Testis (tissue), 3 donors: ENCODE results near the gene LHFPL3. TPM values are rescaled to one million over a fixed set of nuclear protein-coding genes. Genes with fewer than 3 reads are reported as not detected.

Experiments used
- DNase-seq: peaks from one replicate; pipeline ENCODE4 v3.0.0-alpha.2; 2019
- H3K27ac ChIP-seq, 2 donors: fragments of 200-600 bp; sonication (generic); one replicate each; pipeline ENCODE4 v1.5.1; 2019
- H3K27me3 ChIP-seq: fragments of 200-600 bp; sonication (generic); one replicate; pipeline ENCODE4 v1.5.1; 2019
- H3K36me3 ChIP-seq: fragments of 200-600 bp; sonication (generic); one replicate; pipeline ENCODE4 v1.5.1; 2017; ENCODE audit warnings: low read depth; ENCODE audit errors: missing control alignments
- H3K4me1 ChIP-seq: fragments of 200-600 bp; sonication (generic); one replicate; pipeline ENCODE4 v1.5.1; 2019
- H3K4me3 ChIP-seq, 2 donors: fragments of 200-600 bp; sonication (generic); one replicate each; pipeline ENCODE4 v1.5.1; 2017 to 2019
- H3K9me3 ChIP-seq: fragments of 200-600 bp; sonication (generic); one replicate; pipeline ENCODE4 v1.5.1; 2017
- CTCF ChIP-seq, 3 experiments: fragments of 450-650 bp in 2 of 3; fragments of 200-600 bp in 1 of 3; sonication (generic) in 1 of 3; IDR thresholded peaks; one replicate each; pipeline ENCODE4 v1.5.1; 2016 to 2019; ENCODE audit warnings: antibody characterized with exemption in 3 of 3, mild to moderate bottlenecking in 2 of 3, moderate library complexity in 1 of 3
- POLR2A ChIP-seq: fragments of 450-650 bp; IDR thresholded peaks from one replicate; pipeline ENCODE4 v1.6.1; 2017; ENCODE audit warnings: antibody characterized with exemption, mild to moderate bottlenecking, moderate library complexity
- WGBS, 2 donors: methylation state at CpG; one replicate each; pipeline ENCODE4 v1.1.5; 2018; 5-methylcytosine and 5-hydroxymethylcytosine counted together
- intact Hi-C: fragments of 100-400 bp; cut with DNase I; formaldehyde crosslinking; loops from one replicate; pipeline ENCODE4 v1.15.1; 2023; ENCODE audit warnings: low total_unique reads
- polyA plus RNA-seq: library from polyadenylated mRNA; stranded (reverse); fragments of 350-450 nt; fragmentation: Illumina TruSeq; extraction: RNeasy Lipid Tissue Mini Kit (QIAGEN cat#74804); gene quantifications from one replicate; pipeline ENCODE4 v1.2.3, GENCODE V29; 2014; ENCODE audit warnings: low read depth, low replicate concordance; ENCODE audit not compliant: insufficient read depth
- total RNA-seq, 2 donors: library from RNA; depleted of rRNA; stranded (reverse); fragments of >200 nt; gene quantifications; one replicate each; pipeline ENCODE4 v1.2.3, GENCODE V29; 2016

Gene LHFPL3
- total and polyA plus RNA-seq, 3 donors from 2014 or later, result 0.17 to 0.47 (median 0.19) TPM

GRCh38 chr7:104859754-104860426 lies 531.5 kb downstream of the LHFPL3 start:
- H3K27ac ChIP-seq, result no peak overlapping the region
- WGBS, 2 donors, result 90 to 96% methylated on average over 4 of the region's 4 CpGs
- no peak for DNase-seq
- TF ChIP-seq POLR2A (no peak), CTCF (IDR thresholded peaks at IDR 0.05) (no peak)
- no peak overlapping the region for H3K4me3 ChIP-seq
- no peaks in the 10 kb centered on the region for H3K9me3 ChIP-seq
- H3K4me1 ChIP-seq, result no peaks in the 10 kb centered on the region
- H3K36me3 ChIP-seq, result no peaks in the 10 kb centered on the region
- intact Hi-C loops, result no loop called here
- H3K27me3 ChIP-seq, result no peaks in the 10 kb centered on the region

GRCh38 chr7:104861729-104862390 lies 533.5 kb downstream of the LHFPL3 start:
- no peak for DNase-seq
- Histone ChIP-seq H3K9me3 (no peaks in the 10 kb centered on the region), H3K4me1 (no peaks in the 10 kb centered on the region), H3K27me3 (no peaks in the 10 kb centered on the region), H3K4me3 (no peak overlapping the region), H3K36me3 (no peaks in the 10 kb centered on the region), H3K27ac (no peak overlapping the region)
- intact Hi-C loops, result no loop called here
- no peak for TF ChIP-seq POLR2A
- TF ChIP-seq CTCF (IDR thresholded peaks at IDR 0.05), result no peak
- 52 to 67% methylated on average over 5 of the region's 5 CpGs for WGBS, 2 donors

GRCh38 chr7:104862719-104863118 lies 534.3 kb downstream of the LHFPL3 start:
- no peak overlapping the region for H3K4me3 ChIP-seq
- TF ChIP-seq CTCF (IDR thresholded peaks at IDR 0.05), result no peak
- TF ChIP-seq POLR2A, result no peak
- H3K27me3 ChIP-seq, result no peaks in the 10 kb centered on the region
- no peaks in the 10 kb centered on the region for H3K9me3 ChIP-seq
- intact Hi-C loops, result no loop called here
- H3K4me1 ChIP-seq, result no peaks in the 10 kb centered on the region
- H3K27ac ChIP-seq, result no peak overlapping the region
- H3K36me3 ChIP-seq, result no peaks in the 10 kb centered on the region
- DNase-seq, result no peak
- 59 to 71% methylated on average over 7 of the region's 7 CpGs for WGBS, 2 donors

GRCh38 chr7:104873401-104873800 lies 545.0 kb downstream of the LHFPL3 start:
- Histone ChIP-seq H3K36me3 (no peaks in the 10 kb centered on the region), H3K4me3 (no peak overlapping the region), H3K4me1 (no peaks in the 10 kb centered on the region), H3K27me3 (no peaks in the 10 kb centered on the region), H3K9me3 (no peaks in the 10 kb centered on the region), H3K27ac (no peak overlapping the region)
- 46 to 71% methylated on average over 10 of the region's 10 CpGs for WGBS, 2 donors
- DNase-seq, result no peak
- no peak for TF ChIP-seq CTCF (IDR thresholded peaks at IDR 0.05)
- TF ChIP-seq POLR2A, result no peak
- intact Hi-C loops, result no loop called here

- no peak for DNase-seq
- H3K4me1 ChIP-seq, result no peaks in the 10 kb centered on the region
- WGBS, 2 donors, result 82 to 84% methylated on average over 3 of the region's 3 CpGs
- H3K36me3 ChIP-seq, result no peaks in the 10 kb centered on the region
- intact Hi-C loops, result no loop called here
- H3K9me3 ChIP-seq, result no peaks in the 10 kb centered on the region
- H3K4me3 ChIP-seq, result no peak overlapping the region
- no peak for TF ChIP-seq CTCF (IDR thresholded peaks at IDR 0.05)
- TF ChIP-seq POLR2A, result no peak
- H3K27me3 ChIP-seq, result no peaks in the 10 kb centered on the region
- no peak overlapping the region for H3K27ac ChIP-seq
These were observed 550.2 kb downstream of the LHFPL3 start for GRCh38 chr7:104878577-104878976.
